ENCODE results near the gene DNAAF3. TPM values are rescaled to one million over a fixed set of nuclear protein-coding genes. Genes with fewer than 3 reads are reported as not detected.

DNAAF3 gene
- total RNA-seq, 2 donors from 2014 or later = 1.6 TPM

DNA sequence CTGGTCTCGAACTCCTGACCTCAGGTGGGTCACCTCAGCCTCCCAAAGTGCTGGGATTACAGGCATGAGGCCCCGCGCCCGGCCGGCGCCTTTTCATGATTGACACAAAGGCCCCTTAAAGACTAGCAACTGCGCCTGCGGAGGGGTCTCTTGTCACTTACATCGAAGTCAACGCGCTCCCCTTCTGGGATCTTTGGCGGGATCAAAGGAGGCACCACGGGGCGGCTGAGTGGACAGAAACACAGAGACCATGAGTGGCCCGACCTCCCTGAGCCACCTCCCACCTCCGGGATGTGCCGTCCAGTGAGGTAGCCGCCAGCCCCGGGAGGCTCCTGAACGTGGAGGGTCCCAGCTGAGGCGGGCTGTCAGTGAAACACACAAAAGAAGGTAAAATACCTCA is 24.7 kb downstream of the DNAAF3 start:
- DNase-seq = no peak

DNA sequence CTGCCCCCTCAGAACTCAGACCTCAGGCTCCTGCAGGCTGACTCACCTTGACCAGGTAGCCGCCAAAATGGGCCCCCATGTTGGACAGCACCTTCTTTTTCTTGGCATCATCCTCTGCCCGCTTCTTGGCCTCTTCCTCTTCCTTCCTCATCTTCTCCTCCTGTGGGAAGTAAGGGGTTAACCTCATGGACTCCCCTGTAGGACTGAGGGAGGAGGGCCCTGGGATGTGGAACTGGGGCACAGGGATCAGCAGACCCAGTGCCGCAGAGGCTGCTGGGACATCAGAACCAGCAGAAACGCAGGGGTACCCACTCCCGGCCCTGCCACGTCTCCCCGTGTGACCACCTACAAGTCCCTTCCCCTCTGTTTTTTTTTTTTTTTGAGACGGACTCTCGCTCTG is 28.5 kb downstream of the DNAAF3 start:
- Histone ChIP-seq H3K27ac (no peak overlapping the region), H3K4me1 (peaks cover 10% of the 10 kb centered on the region), H3K9me3 (no peaks in the 10 kb centered on the region), H3K27me3 (peaks cover 0 to 19% of the 10 kb centered on the region in 2 donors), H3K4me3 (no peak overlapping the region), H3K36me3 (replicated peaks in 1 of 2; ENCODE audit: insufficient read depth in 1 of 2, low read depth in 2 of 2) (no peaks in the 10 kb centered on the region)
- no peak for DNase-seq
- ATAC-seq = no peak
- 43 to 54% methylated on average over 9 of the region's 9 CpGs for WGBS, 2 donors
- intact Hi-C loops (cut with DNase I) = loop anchor here (5.0 kb wide), 1 partner anchor 279 kb away; no protein-coding TSS in a partner anchor
- TF ChIP-seq, protein P1, sequence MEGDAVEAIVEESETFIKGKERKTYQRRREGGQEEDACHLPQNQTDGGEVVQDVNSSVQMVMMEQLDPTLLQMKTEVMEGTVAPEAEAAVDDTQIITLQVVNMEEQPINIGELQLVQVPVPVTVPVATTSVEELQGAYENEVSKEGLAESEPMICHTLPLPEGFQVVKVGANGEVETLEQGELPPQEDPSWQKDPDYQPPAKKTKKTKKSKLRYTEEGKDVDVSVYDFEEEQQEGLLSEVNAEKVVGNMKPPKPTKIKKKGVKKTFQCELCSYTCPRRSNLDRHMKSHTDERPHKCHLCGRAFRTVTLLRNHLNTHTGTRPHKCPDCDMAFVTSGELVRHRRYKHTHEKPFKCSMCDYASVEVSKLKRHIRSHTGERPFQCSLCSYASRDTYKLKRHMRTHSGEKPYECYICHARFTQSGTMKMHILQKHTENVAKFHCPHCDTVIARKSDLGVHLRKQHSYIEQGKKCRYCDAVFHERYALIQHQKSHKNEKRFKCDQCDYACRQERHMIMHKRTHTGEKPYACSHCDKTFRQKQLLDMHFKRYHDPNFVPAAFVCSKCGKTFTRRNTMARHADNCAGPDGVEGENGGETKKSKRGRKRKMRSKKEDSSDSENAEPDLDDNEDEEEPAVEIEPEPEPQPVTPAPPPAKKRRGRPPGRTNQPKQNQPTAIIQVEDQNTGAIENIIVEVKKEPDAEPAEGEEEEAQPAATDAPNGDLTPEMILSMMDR (IDR thresholded peaks at IDR 0.05) = no peak
- TF ChIP-seq POLR2A (IDR thresholded peaks at IDR 0.05) = no peak

More for the DNA sequence above, 24.7 kb downstream of the DNAAF3 start:
- no peak for TF ChIP-seq POLR2A (IDR thresholded peaks at IDR 0.05)
- TF ChIP-seq, protein P1 (IDR thresholded peaks at IDR 0.05) = no peak
- intact Hi-C loops (cut with DNase I) = loop anchor here (5.0 kb wide), 1 partner anchor 361 kb away; no protein-coding TSS in a partner anchor
- peaks cover 10% of the 10 kb centered on the region for H3K4me1 ChIP-seq
- no peak for ATAC-seq
- H3K27me3 ChIP-seq = peaks cover 0 to 22% of the 10 kb centered on the region in 2 donors
- no peaks in the 10 kb centered on the region for H3K9me3 ChIP-seq
- WGBS, 2 donors = 23 to 32% methylated on average over 7 to 21 of the region's 21 CpGs
- no peak overlapping the region for H3K27ac ChIP-seq
- no peaks in the 10 kb centered on the region for H3K36me3 ChIP-seq (replicated peaks in 1 of 2; ENCODE audit: insufficient read depth in 1 of 2, low read depth in 2 of 2)
- no peak overlapping the region for H3K4me3 ChIP-seq

DNA sequence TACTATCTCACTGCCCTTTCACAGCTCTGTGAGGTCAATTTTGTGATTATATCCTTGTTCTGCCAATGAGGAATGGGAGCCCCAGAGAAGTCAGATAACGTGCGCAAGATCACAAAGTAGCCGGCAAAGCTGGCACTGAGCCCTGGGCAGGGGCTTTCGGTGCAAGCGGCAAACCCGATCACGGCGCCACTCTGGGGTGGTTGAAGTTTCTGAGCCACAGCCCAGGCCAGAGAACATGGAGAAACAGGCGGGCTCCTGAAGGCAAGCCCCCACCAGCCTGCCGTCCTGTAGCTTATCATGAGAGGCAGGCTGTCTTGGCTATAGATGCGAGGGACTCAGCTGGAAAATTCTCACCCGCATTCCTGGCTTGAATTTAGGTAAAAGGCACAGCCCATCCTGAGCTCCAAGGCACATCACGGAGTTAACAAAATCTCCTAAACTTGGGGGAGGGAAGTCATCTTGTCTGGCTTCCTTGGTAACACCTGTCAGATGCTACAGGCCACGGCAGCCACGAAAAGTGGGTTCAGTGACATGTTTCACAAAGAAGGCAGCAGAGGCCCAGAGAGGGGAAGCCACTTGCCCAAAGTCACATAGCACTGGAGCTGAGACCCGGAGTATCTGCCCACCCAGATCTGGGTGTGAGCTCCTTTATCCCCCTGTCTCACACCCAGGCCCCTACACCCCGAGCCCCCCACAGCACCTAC is 29.9 kb downstream of the DNAAF3 start:
- no peak for TF ChIP-seq POLR2A (IDR thresholded peaks at IDR 0.05)
- TF ChIP-seq, protein P1 (IDR thresholded peaks at IDR 0.05) = no peak
- no peak for DNase-seq
- H3K4me3 ChIP-seq = no peak overlapping the region
- no peaks in the 10 kb centered on the region for H3K9me3 ChIP-seq
- ATAC-seq = no peak
- H3K27me3 ChIP-seq = peaks cover 0 to 17% of the 10 kb centered on the region in 2 donors
- H3K4me1 ChIP-seq = peaks cover 6% of the 10 kb centered on the region
- no peaks in the 10 kb centered on the region for H3K36me3 ChIP-seq (replicated peaks in 1 of 2; ENCODE audit: insufficient read depth in 1 of 2, low read depth in 2 of 2)
- WGBS, 2 donors = 50 to 59% methylated on average over 11 to 17 of the region's 17 CpGs
- intact Hi-C loops (cut with DNase I) = loop anchor here (5.0 kb wide), 1 partner anchor 281 kb away; no protein-coding TSS in a partner anchor
- no peak overlapping the region for H3K27ac ChIP-seq

DNA sequence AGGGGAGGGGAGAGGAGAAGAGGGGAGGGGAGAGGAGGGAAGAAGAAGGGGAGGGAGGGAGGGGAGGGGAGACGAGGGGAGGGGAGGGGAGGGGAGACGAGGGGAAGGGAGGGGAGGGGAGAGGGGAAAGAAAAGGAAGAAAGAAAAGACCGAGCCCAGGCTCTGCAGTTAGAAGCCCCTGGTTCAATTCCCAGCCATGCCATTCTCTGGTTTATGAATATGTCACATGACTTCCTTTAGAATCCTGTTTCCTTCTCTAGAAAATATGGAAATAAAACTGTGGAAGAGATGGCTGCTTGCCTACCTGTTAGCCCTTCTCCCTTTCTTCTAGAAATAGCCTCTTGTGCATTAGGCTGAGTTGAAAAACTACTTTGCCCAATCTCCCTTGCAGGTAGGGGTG is 31.7 kb downstream of the DNAAF3 start:
- H3K27me3 ChIP-seq = peaks cover 0 to 15% of the 10 kb centered on the region in 2 donors
- no peak overlapping the region for H3K27ac ChIP-seq
- H3K4me3 ChIP-seq = no peak overlapping the region
- TF ChIP-seq POLR2A (IDR thresholded peaks at IDR 0.05) = no peak
- TF ChIP-seq, protein P1 (IDR thresholded peaks at IDR 0.05) = no peak
- WGBS, 2 donors = 10 to 25% methylated on average over 1 to 3 of the region's 3 CpGs
- ATAC-seq (no peak), DNase-seq (no peak)
- H3K9me3 ChIP-seq = no peaks in the 10 kb centered on the region
- no peaks in the 10 kb centered on the region for H3K36me3 ChIP-seq (replicated peaks in 1 of 2; ENCODE audit: insufficient read depth in 1 of 2, low read depth in 2 of 2)
- H3K4me1 ChIP-seq = no peaks in the 10 kb centered on the region
- intact Hi-C loops (cut with DNase I) = loop anchor here (5.0 kb wide), 1 partner anchor 283 kb away; no protein-coding TSS in a partner anchor
